NCI-H128 (cell line): ENCODE measurements around the gene SLC6A3.
"Not testable (repeated sequence)": the region's sequence is repeated elsewhere in the genome, so short reads cannot be mapped to it uniquely, and the experiment has no call there.

ENCODE experiments used
- DNase-seq: peaks from one replicate; lab custom pipeline; 2025; ENCODE audit not compliant: unreplicated experiment; lab: John Stamatoyannopoulos, UW

Gene SLC6A3

GRCh38 chr5:1465117-1465516 lies 19.9 kb upstream of the SLC6A3 start:
- DNase-seq = no peak

- no peak for DNase-seq
Observed at GRCh38 chr5:1464511-1464910, 19.3 kb upstream of the SLC6A3 start.

GRCh38 chr5:1464096-1464446 lies 18.8 kb upstream of the SLC6A3 start:
- no peak for DNase-seq

DNA sequence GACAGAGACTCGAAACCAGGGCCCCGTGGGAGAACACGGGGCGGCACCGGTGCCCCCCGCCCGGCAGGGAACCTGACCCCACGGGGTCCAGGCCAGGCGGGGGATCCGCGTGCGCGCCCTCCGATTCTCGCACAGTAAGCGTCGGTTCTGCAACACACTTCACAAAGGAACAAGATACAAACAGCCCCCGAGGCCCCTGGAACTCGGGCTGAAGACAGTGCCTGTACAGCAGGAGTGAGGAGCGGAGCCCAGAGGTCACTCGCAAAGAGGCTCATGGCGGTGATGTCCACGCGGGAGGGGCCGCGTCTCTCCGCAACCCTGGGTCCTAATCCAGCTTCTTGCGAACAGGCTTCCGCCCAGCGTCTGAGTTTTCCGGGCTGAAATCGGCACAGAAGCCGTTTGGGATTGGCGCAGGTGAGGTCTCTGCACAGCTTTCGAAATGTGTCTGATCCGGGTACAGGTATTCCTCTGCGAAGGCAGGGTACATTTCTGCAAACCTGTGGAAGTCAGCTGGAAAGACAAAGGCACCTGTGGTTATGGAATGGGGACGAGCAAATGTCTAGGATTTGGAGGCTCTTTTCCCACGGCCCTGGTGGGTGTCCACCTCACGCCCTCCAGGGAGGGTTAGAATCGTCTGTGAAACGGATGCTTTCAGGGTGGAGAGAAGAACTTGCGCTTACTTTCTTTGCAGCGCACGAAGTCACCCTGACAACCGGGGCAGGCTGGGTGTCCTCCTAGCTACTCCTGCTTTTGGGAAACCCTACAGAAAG lies 18.3 kb upstream of the SLC6A3 start:
- no peak for DNase-seq

GRCh38 chr5:1462358-1462757 lies 17.1 kb upstream of the SLC6A3 start:
- no peak for DNase-seq

GRCh38 chr5:1461396-1461795 lies 16.2 kb upstream of the SLC6A3 start:
- no peak for DNase-seq

DNA sequence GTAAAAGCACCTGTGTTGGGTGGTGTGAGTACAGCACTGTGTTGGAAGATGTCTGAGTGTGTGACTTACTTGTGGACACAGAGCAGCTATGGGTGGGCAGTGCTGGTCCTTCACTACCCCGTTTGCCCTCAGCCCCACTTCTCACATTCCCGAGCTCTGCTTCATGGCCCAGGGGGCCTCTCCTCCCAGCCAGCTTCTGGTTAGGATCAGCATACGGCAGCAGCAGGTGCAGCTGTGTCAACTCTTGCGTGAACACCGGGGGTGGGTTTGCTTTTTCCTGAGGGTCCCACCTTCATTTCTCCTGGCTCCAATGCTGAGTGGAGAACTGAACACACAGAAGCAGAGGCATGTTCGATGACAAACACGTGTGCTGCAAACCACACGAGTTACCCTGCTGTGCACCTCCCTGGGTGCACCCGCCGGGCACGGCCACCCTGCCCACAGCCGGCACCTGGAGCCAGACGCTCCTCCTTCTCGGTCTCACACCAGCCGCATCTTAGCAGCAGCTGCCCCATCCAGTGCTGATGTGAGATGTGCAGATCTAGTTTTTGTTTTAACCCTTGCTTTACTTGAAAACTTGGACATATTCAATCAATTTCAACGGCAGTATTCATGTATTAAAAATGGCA lies 14.9 kb upstream of the SLC6A3 start:
- DNase-seq = no peak

GRCh38 chr5:1459435-1459834 lies 14.2 kb upstream of the SLC6A3 start:
- DNase-seq = not testable (repeated sequence)

DNA sequence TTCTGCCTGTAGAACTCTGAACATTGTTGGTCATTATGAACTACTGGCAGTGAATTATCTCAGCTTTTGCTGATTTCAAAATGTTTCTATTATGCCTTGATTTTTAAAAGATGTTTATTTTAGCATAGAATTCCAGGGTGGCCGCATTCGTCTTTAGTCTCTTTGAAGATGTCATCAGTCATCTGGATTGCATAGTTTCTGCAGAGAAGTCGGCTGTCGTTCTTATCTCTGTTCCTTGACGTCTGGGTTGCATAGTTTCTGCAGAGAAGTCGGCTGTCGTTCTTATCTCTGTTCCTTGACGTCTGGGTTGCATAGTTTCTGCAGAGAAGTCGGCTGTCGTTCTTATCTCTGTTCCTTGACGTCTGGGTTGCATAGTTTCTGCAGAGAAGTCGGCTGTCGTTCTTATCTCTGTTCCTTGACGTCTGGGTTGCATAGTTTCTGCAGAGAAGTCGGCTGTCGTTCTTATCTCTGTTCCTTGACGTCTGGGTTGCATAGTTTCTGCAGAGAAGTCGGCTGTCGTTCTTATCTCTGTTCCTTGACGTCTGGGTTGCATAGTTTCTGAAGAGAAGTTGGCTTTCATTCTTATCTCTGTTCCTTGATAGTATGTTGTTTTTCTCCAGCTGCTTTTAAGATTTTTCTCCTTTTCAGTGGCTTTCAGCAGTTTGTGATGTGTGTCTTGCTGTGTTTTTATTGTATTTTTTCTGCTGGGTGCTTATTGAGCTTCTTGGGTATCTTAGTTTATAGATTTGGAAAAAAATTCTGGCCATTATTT lies 11.1 kb upstream of the SLC6A3 start:
- not testable (repeated sequence) for DNase-seq

GRCh38 chr5:1453613-1454012 lies 8.4 kb upstream of the SLC6A3 start:
- DNase-seq = no peak

- no peak for DNase-seq
Observed at GRCh38 chr5:1449081-1449630, 3.9 kb upstream of the SLC6A3 start.

DNA sequence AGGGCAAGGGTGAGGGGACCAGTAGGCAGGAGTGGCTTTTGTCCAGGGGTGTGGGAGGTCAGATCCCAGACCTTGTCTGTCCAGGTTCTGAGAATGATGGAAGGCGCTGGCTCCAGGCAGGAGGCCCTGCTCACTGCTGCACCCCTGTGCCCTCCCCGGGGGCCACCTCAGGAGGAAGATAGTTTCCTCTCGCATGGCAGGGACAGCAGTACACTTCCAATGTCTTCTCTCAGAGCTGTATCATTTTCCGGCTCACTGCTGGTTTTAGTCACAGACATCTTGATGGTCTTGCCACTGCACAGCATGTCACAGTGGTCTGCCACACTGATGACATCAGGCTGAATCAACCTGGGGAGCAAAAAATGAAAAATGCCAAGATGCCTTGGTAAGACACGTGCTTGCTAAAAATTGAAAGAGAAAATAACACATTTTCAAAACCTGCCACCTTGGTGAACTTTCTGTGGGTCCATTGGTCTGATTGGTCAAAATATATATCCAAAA lies 3.3 kb upstream of the SLC6A3 start:
- no peak for DNase-seq

DNA sequence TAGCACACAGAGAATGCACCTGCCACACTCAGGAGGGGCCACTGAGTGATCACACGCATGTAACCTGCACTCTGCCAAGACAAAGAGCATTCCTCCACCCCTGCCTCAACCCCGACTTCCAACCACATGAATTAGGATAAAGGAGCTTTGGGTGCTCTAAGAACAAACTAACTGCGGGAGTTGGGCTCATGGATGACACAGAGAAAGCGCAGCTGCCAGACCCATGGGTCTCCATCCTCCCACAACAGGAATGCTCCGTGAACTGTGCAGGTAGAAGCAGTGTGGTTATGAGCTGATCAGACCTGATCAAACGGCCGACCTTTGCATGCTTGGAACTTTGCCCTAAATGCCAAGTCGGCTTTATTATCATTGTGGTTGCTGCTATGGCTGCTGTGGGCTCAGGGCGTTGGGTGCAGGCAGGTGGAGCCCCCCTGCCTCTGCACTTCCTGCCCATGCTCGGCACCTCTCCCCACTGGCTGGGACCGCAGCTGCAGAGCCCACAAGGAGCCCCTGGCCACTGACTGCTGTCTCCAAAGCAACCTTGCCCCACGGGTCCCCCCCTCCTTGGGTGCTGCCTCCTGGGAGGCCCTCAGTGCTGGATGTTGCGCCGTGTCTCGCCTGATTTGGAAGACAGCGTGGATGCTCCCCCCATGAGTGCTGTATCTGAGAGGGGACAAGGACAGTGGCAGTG lies 2.6 kb upstream of the SLC6A3 start:
- DNase-seq = no peak

- DNase-seq = no peak
Observed at GRCh38 chr5:1446602-1447343, 1.5 kb upstream of the SLC6A3 start.

DNA sequence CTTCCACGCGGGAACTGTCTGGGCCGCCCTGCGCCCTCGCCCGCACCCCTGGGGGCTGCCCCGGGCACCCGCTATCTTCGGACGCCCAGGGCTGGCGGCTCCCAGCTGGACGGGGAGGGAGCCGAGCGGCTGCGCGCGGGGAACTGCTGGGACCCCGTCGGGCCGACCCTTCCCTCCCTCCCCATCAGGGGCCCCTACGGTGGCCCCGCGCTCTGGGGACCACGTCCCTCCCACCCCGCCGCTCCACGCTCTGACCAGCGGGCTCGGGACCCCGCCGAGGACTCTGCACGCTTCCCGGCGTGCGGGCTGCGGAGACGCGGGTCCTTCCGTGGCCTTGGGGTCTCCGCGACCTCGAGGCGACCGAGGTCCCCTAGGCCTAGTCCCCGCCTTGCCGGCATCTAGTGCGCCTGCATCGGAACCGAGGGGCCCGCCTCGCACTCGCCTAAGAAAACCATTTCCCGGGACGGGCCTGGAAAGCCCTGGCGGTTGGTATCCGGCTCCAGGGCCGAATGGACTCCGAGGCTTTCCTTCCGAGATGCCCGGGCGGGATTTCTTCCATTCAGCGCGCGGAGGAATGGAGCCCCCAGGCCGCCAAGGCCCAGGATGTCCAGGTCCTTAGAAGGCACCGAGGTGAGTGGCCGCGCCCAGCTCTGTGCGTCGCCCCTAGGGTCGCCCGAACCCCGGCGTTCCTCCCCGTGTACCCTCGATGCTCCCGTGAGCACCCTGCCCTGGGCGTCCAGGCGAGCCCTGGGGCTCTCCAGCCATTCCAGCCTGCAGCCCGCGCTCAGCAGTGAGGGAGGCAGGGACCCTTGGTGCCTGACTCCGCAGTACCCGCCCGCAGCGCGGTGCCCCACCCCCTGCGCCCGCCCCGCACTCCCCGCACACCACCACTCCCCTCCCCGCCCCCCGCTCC lies 705 bp upstream of the SLC6A3 start:
- no peak for DNase-seq

- no peak for DNase-seq
Observed at GRCh38 chr5:1444361-1445189, 665 bp downstream of the SLC6A3 start.

- DNase-seq = no peak
Observed at GRCh38 chr5:1443991-1444360, 1.3 kb downstream of the SLC6A3 start.

- DNase-seq = no peak
Observed at GRCh38 chr5:1443171-1443570, 2.1 kb downstream of the SLC6A3 start.
